NCI-H1092 (cell line): ENCODE measurements around the gene C1orf210.

Experiments
- DNase-seq: peaks from one replicate; lab custom pipeline; 2025; lab: John Stamatoyannopoulos, UW

Gene C1orf210

GRCh38 chr1:43294761-43295160 is 9.4 kb upstream of the C1orf210 start:
- DNase-seq: no peak

GRCh38 chr1:43293896-43294760 is 8.7 kb upstream of the C1orf210 start:
- no peak for DNase-seq

- no peak for DNase-seq
Measured at GRCh38 chr1:43293176-43293575, 7.8 kb upstream of the C1orf210 start.

DNA sequence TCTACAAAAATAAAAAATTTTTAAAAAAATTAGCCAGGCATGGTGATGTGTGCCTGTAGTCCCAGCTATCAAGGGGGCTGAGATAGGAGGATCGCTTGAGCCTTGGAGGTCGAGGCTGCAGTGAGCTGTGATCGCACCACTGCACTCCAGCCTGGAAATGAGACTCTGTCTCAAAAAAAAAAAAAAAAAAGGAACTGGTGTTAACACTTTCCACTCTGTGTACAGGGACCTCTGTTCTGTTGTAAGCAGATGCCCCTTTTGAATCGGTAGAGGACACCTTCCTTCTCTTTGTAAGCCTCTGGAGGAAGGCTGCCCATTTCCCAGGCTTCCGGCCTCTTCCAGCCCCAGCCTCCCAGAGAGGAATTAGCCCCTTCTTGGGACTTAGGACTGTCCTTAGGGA is 7.3 kb upstream of the C1orf210 start:
- no peak for DNase-seq

DNA sequence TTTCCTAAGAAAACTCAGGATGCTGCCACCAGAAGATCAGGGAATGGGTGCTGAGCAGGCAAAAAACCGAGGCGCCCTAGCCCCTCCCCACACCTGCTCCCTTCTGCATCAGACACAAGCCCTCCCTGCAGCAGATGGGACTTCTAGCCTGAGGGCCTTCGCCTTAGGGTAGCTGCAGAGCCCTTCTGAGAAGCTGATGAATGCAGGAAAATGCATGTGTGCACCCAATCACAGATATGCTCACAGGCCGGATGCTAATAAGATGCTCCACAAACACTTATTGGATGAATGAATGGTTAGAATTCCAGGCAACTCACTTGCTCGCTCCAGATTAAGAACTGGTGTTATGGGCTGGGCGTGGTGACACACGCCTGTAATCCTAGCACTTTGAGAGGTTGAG is 6.8 kb upstream of the C1orf210 start:
- DNase-seq: no peak

- DNase-seq: no peak
Measured at GRCh38 chr1:43288785-43289706, 3.7 kb upstream of the C1orf210 start.

- DNase-seq: no peak
Measured at GRCh38 chr1:43288058-43288784, 2.8 kb upstream of the C1orf210 start.

DNA sequence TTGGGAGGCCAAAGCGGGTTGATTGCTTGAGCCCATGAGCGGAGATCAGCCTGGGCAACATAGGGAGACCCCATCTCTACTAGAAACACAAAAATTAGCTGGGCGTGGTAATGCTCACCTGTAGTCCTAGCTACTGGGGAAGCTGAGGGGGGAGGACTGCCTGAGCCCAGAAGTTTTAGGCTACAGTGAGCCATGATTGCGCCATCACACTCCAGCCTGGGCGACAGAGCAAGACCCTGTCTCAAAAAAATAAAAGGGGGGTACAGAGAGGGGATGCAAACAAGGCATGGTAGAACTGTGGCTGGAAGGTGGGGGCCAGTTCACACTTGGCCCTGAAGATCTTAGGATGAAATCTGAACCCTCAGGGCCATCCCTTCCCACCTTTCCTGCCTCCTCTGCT is 1.2 kb upstream of the C1orf210 start:
- DNase-seq: no peak

DNA sequence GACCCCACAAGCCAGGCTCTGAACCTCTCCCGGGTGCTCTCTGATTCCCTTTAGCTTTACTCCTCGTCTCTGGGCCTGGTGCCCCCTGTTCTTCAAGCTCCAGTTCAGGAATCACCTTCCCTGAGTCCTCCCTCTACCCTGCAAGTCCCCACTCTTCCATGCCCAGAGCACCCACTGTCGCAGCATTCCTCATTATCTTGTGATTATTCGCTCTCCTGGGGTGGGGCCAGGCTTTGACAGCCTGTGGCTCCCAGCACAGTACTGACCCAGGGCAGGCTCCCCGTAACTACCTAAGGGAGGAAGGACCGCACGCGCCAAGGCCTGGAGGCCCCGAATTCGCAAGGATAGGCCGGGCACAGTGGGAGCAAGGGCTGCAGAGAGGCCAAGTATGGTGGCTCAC is 734 bp upstream of the C1orf210 start:
- DNase-seq: no peak

- no peak for DNase-seq
Measured at GRCh38 chr1:43284546-43285110, 753 bp downstream of the C1orf210 start.

- DNase-seq: no peak
Measured at GRCh38 chr1:43284065-43284464, 1.3 kb downstream of the C1orf210 start.

DNA sequence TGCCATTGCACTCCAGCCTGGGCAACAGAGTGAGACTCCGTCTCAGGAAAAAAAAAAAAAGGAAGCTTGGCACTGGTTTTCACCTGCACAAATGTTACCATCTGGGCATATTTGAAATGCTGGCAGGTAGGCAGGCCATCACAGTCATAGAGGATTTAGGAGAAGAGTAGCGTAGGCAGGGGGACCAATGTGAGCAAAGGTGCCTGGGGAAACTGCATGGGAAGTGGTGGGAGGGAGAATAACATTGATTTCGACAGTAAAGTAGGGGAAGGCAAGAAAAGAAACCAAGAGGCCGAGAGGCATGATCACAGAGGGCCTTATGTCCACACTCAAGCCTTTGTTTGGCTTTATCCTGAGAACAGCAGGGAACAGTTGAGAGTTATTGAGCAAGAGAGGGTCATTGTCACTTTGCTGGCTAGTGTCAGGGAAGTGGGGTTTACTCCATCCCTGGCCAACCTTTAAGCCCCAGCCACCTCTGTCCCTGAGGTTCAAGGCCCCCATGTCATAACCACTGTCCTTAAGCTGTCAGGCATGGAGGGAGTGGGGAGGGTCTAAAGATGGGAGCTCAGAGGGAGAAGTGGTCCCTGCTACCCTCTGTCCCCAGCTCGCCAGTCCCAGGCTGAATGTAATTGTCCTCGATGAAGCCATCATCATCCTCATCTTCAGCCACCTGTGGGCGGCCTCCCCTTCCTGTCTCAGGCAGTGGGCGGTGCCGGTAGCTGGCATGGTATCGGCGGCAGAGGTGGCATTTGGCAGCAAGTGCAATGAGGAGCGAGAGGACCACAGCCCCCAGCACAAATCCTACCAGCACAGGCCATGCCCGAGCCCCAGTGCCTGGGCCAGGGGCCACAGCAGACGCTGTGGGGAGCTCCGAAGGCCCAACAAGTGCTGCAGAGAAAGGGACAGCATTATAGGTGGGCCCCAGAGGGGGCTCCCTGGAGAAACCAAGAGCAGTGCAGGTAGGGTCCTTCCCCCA is 2.9 kb downstream of the C1orf210 start:
- DNase-seq: no peak

- no peak for DNase-seq
Measured at GRCh38 chr1:43280692-43281091, 4.7 kb downstream of the C1orf210 start.

- no peak for DNase-seq
Measured at GRCh38 chr1:43279666-43280065, 5.7 kb downstream of the C1orf210 start.

DNA sequence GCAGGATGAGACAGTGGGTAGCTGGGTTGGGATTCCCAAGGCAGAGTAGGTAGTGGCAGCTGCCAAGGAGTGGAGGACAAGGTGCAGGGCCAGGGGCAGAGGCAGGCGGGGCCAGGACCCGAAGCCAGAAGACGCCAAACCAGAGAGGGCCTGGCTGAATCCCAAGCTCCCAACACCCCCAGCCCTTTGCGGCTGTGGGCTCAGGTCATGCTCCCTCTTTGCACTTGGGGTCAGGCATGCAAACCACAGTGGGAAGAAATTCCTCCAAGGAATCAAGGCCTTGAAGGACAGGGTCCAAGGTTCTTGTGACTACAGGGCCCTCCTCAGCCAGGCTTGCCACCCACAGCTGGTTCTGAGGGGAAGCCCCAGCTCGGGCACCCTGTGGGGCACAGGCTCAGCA is 6.2 kb downstream of the C1orf210 start:
- no peak for DNase-seq

- no peak for DNase-seq
Measured at GRCh38 chr1:43277116-43277876, 8.1 kb downstream of the C1orf210 start.

DNA sequence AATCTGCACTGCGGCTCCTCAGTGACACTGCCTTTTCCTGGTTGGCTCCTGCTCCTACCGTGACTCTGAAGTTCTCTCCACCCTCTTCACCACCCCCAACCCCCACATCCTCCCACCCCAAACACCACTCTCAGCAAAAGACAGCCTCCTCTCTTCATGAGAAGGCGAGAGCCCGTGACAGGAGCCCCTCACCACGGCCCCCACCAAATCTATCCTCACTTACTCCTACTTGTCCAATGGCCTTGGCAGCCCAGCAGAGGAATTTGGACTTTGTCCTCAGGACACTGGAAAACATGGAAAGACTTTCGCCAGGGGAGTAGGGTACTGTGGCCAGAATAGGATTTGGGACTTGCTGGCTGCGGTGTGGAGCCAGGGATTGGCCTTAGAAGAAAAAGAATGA is 8.7 kb downstream of the C1orf210 start:
- no peak for DNase-seq

GRCh38 chr1:43275826-43276620 is 9.4 kb downstream of the C1orf210 start:
- no peak for DNase-seq

GRCh38 chr1:43274804-43275180 is 10.6 kb downstream of the C1orf210 start:
- no peak for DNase-seq
